ENCODE data around the gene HS3ST5.
A peak's percentile ranks its signal among the peaks of the same experiment; 100 is the strongest.

The HS3ST5 gene

GRCh38 chr6:114042267-114043016, 300.4 kb downstream of the HS3ST5 start:
- H3K4me3 ChIP-seq (ENCODE audit: low read length) = no peak overlapping the region

GRCh38 chr6:114040871-114041270, 302.0 kb downstream of the HS3ST5 start:
- Histone ChIP-seq H3K4me1 (ENCODE audit: low read length) (peaks cover 13% of the 10 kb centered on the region), H2AFZ (ENCODE audit: low read depth, low read length) (no peak overlapping the region), H3K9me3 (ENCODE audit: insufficient read depth, low read length) (no peaks in the 10 kb centered on the region), H3K27ac (ENCODE audit: low read length) (no peak overlapping the region), H3K4me3 (ENCODE audit: low read length) (no peak overlapping the region), H3K36me3 (replicated peaks; ENCODE audit: low read depth, low read length) (no peaks in the 10 kb centered on the region), H4K20me1 (ENCODE audit: insufficient read depth, low read length) (no peaks in the 10 kb centered on the region), H3K79me2 (ENCODE audit: low read length) (no peaks in the 10 kb centered on the region), H3K9ac (ENCODE audit: low read length) (no peak overlapping the region), H3K27me3 (ENCODE audit: low read depth, low read length) (no peaks in the 10 kb centered on the region), H3K4me2 (ENCODE audit: low read length) (no peak overlapping the region)
- TF ChIP-seq, protein P1, sequence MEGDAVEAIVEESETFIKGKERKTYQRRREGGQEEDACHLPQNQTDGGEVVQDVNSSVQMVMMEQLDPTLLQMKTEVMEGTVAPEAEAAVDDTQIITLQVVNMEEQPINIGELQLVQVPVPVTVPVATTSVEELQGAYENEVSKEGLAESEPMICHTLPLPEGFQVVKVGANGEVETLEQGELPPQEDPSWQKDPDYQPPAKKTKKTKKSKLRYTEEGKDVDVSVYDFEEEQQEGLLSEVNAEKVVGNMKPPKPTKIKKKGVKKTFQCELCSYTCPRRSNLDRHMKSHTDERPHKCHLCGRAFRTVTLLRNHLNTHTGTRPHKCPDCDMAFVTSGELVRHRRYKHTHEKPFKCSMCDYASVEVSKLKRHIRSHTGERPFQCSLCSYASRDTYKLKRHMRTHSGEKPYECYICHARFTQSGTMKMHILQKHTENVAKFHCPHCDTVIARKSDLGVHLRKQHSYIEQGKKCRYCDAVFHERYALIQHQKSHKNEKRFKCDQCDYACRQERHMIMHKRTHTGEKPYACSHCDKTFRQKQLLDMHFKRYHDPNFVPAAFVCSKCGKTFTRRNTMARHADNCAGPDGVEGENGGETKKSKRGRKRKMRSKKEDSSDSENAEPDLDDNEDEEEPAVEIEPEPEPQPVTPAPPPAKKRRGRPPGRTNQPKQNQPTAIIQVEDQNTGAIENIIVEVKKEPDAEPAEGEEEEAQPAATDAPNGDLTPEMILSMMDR (IDR thresholded peaks at IDR 0.05; ENCODE audit: low read depth, low read length) = no peak
- no peak for TF ChIP-seq EZH2phosphoT487 (IDR thresholded peaks at IDR 0.05; ENCODE audit: low read depth)

More at GRCh38 chr6:114042267-114043016, 300.4 kb downstream of the HS3ST5 start:
- TF ChIP-seq, protein P1 (IDR thresholded peaks at IDR 0.05; ENCODE audit: low read depth, low read length) = no peak
- no peak for TF ChIP-seq EZH2phosphoT487 (IDR thresholded peaks at IDR 0.05; ENCODE audit: low read depth)
- Histone ChIP-seq H3K9me3 (ENCODE audit: insufficient read depth, low read length) (no peaks in the 10 kb centered on the region), H3K27ac (ENCODE audit: low read length) (no peak overlapping the region), H3K79me2 (ENCODE audit: low read length) (no peaks in the 10 kb centered on the region), H2AFZ (ENCODE audit: low read depth, low read length) (peak overlapping the region; percentile 26; the same call in 1 of the 2 replicates), H4K20me1 (ENCODE audit: insufficient read depth, low read length) (no peaks in the 10 kb centered on the region), H3K36me3 (replicated peaks; ENCODE audit: low read depth, low read length) (no peaks in the 10 kb centered on the region), H3K27me3 (ENCODE audit: low read depth, low read length) (no peaks in the 10 kb centered on the region), H3K4me2 (ENCODE audit: low read length) (peak overlapping the region; percentile 19), H3K4me1 (ENCODE audit: low read length) (peaks cover 13% of the 10 kb centered on the region), H3K9ac (ENCODE audit: low read length) (no peak overlapping the region)

DNA sequence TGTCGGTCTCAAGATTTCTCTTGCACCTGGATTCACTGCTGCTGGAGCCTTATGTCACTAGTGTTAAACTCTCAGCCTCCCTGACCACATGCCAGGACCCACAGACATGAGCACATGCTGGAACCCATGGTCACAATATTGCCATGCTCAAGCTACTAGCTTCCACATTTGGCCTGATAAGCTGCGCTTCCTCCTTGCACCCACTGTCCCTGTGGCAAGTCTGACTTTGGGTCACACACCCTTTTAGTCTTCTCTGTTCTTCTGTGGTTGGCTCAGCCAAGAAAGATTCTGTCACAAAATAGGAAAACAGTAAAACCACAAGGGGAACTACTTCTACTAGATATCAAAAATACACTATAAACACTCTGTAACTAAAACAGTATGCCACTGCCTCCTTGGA, 303.0 kb downstream of the HS3ST5 start:
- H3K36me3 ChIP-seq (replicated peaks; ENCODE audit: low read depth, low read length) = no peaks in the 10 kb centered on the region
- H3K4me2 ChIP-seq (ENCODE audit: low read length) = no peak overlapping the region
- H3K4me3 ChIP-seq (ENCODE audit: low read length) = no peak overlapping the region
- no peak overlapping the region for H3K27ac ChIP-seq (ENCODE audit: low read length)
- no peaks in the 10 kb centered on the region for H4K20me1 ChIP-seq (ENCODE audit: insufficient read depth, low read length)
- no peaks in the 10 kb centered on the region for H3K27me3 ChIP-seq (ENCODE audit: low read depth, low read length)
- TF ChIP-seq EZH2phosphoT487 (IDR thresholded peaks at IDR 0.05; ENCODE audit: low read depth) = no peak
- TF ChIP-seq, protein P1 (IDR thresholded peaks at IDR 0.05; ENCODE audit: low read depth, low read length) = no peak
- H2AFZ ChIP-seq (ENCODE audit: low read depth, low read length) = no peak overlapping the region
- H3K9ac ChIP-seq (ENCODE audit: low read length) = no peak overlapping the region
- H3K9me3 ChIP-seq (ENCODE audit: insufficient read depth, low read length) = no peaks in the 10 kb centered on the region
- H3K79me2 ChIP-seq (ENCODE audit: low read length) = no peaks in the 10 kb centered on the region
- peaks cover 13% of the 10 kb centered on the region for H3K4me1 ChIP-seq (ENCODE audit: low read length)

- TF ChIP-seq, protein P1 (IDR thresholded peaks at IDR 0.05; ENCODE audit: low read depth, low read length) = no peak
- Histone ChIP-seq H4K20me1 (ENCODE audit: insufficient read depth, low read length) (no peaks in the 10 kb centered on the region), H3K9me3 (ENCODE audit: insufficient read depth, low read length) (no peaks in the 10 kb centered on the region), H3K27me3 (ENCODE audit: low read depth, low read length) (no peaks in the 10 kb centered on the region), H3K9ac (ENCODE audit: low read length) (no peak overlapping the region), H3K27ac (ENCODE audit: low read length) (no peak overlapping the region), H3K4me3 (ENCODE audit: low read length) (no peak overlapping the region), H2AFZ (ENCODE audit: low read depth, low read length) (no peak overlapping the region), H3K36me3 (replicated peaks; ENCODE audit: low read depth, low read length) (no peaks in the 10 kb centered on the region), H3K4me1 (ENCODE audit: low read length) (no peaks in the 10 kb centered on the region), H3K79me2 (ENCODE audit: low read length) (no peaks in the 10 kb centered on the region), H3K4me2 (ENCODE audit: low read length) (no peak overlapping the region)
These were observed 309.2 kb downstream of the HS3ST5 start for GRCh38 chr6:114033606-114034005.

Measured in OCI-LY3 (cell line).